ENCODE measurements around the gene RHOT2.

RHOT2 gene

GRCh38 chr16:702341-702740 is 34.4 kb downstream of the RHOT2 start:
- no peak for DNase-seq

- DNase-seq, result no peak
Measured at GRCh38 chr16:703406-703805, 35.5 kb downstream of the RHOT2 start.

GRCh38 chr16:704047-704446 is 36.1 kb downstream of the RHOT2 start:
- no peak for DNase-seq

GRCh38 chr16:704552-705380 is 36.8 kb downstream of the RHOT2 start:
- no peak for DNase-seq

GRCh38 chr16:705431-706188 is 37.7 kb downstream of the RHOT2 start, which contains the start of gene FBXL16:
TSS of gene FBXL16 (minus strand) at chr16:705801. CDS start at chr16:697405, 8,396 bp downstream.
- no peak for DNase-seq

GRCh38 chr16:706189-707061 is 38.5 kb downstream of the RHOT2 start:
- peak; percentile 20 to 25 for DNase-seq

GRCh38 chr16:707062-707538 is 39.2 kb downstream of the RHOT2 start:
- no peak for DNase-seq

- DNase-seq, result no peak
Measured at GRCh38 chr16:708019-708418, 40.1 kb downstream of the RHOT2 start.

GRCh38 chr16:708959-709358 is 41.0 kb downstream of the RHOT2 start:
- no peak for DNase-seq

- DNase-seq, result no peak
Measured at GRCh38 chr16:709566-710499, 41.9 kb downstream of the RHOT2 start.

- DNase-seq, result no peak
Measured at GRCh38 chr16:710500-711075, 42.7 kb downstream of the RHOT2 start.

GRCh38 chr16:711084-711483 is 43.2 kb downstream of the RHOT2 start:
- no peak for DNase-seq

- peak in 1 of 2 experiments; percentile 6 for DNase-seq
Measured at GRCh38 chr16:711548-712320, 43.8 kb downstream of the RHOT2 start.

- DNase-seq, result peak in 1 of 2 experiments; percentile 13
Measured at GRCh38 chr16:712740-713250, 44.9 kb downstream of the RHOT2 start.

GRCh38 chr16:714079-714478 is 46.1 kb downstream of the RHOT2 start:
- no peak for DNase-seq

GRCh38 chr16:714558-715476 is 46.9 kb downstream of the RHOT2 start, which contains the start of gene METRN:
TSS of gene METRN (plus strand) at chr16:715118. CDS start at chr16:715290, 172 bp downstream.
- peak; percentile 26 to 40 for DNase-seq

GRCh38 chr16:715477-716199 is 47.7 kb downstream of the RHOT2 start:
- no peak for DNase-seq

- no peak for DNase-seq
Measured at GRCh38 chr16:716200-716568, 48.3 kb downstream of the RHOT2 start.
